ENCODE measurements around the gene UCMA. TPM values are rescaled to one million over a fixed set of nuclear protein-coding genes. Genes with fewer than 3 reads are reported as not detected.

UCMA gene
- total RNA-seq, 6 experiments from 2014 or later, result not detected

GRCh38 chr10:13270877-13271551, 36.8 kb upstream of the UCMA start:
- Mint-ChIP-seq H3K27ac (no peak overlapping the region), H3K9me3 (no peaks in the 10 kb centered on the region), H3K4me1 (ENCODE audit: low read depth) (peaks cover 23% of the 10 kb centered on the region), H3K27me3 (ENCODE audit: insufficient read depth) (peaks cover 14% of the 10 kb centered on the region), H3K36me3 (ENCODE audit: low read depth) (no peaks in the 10 kb centered on the region), H3K4me3 (no peak overlapping the region)
- TF ChIP-seq CTCF (IDR thresholded peaks at IDR 0.05), result no peak
- DNase-seq, result peak; percentile 5

GRCh38 chr10:13268841-13269240, 34.7 kb upstream of the UCMA start:
- H3K4me3 Mint-ChIP-seq, result no peak overlapping the region
- H3K9me3 Mint-ChIP-seq, result no peaks in the 10 kb centered on the region
- peaks cover 26% of the 10 kb centered on the region for H3K27me3 Mint-ChIP-seq (ENCODE audit: insufficient read depth)

GRCh38 chr10:13268310-13268709, 34.1 kb upstream of the UCMA start:
- DNase-seq, result no peak

More at GRCh38 chr10:13268841-13269240, 34.7 kb upstream of the UCMA start:
- no peak for DNase-seq
- H3K36me3 Mint-ChIP-seq (ENCODE audit: low read depth), result no peaks in the 10 kb centered on the region
- no peak overlapping the region for H3K27ac Mint-ChIP-seq
- TF ChIP-seq CTCF (IDR thresholded peaks at IDR 0.05), result no peak
- peaks cover 23% of the 10 kb centered on the region for H3K4me1 Mint-ChIP-seq (ENCODE audit: low read depth)

GRCh38 chr10:13263591-13263990, 29.4 kb upstream of the UCMA start:
- Mint-ChIP-seq H3K9me3 (no peaks in the 10 kb centered on the region), H3K27ac (no peak overlapping the region), H3K4me3 (no peak overlapping the region), H3K27me3 (ENCODE audit: insufficient read depth) (peaks cover 25% of the 10 kb centered on the region), H3K36me3 (ENCODE audit: low read depth) (no peaks in the 10 kb centered on the region), H3K4me1 (ENCODE audit: low read depth) (no peaks in the 10 kb centered on the region)
- no peak for TF ChIP-seq CTCF (IDR thresholded peaks at IDR 0.05)
- DNase-seq, result no peak

More at GRCh38 chr10:13268310-13268709, 34.1 kb upstream of the UCMA start:
- Mint-ChIP-seq H3K4me3 (no peak overlapping the region), H3K27ac (no peak overlapping the region), H3K9me3 (no peaks in the 10 kb centered on the region), H3K4me1 (ENCODE audit: low read depth) (peaks cover 23% of the 10 kb centered on the region), H3K36me3 (ENCODE audit: low read depth) (no peaks in the 10 kb centered on the region), H3K27me3 (ENCODE audit: insufficient read depth) (peaks cover 31% of the 10 kb centered on the region)
- TF ChIP-seq CTCF (IDR thresholded peaks at IDR 0.05), result no peak

- Mint-ChIP-seq H3K4me3 (no peak overlapping the region), H3K9me3 (no peaks in the 10 kb centered on the region), H3K4me1 (ENCODE audit: low read depth) (no peaks in the 10 kb centered on the region), H3K36me3 (ENCODE audit: low read depth) (no peaks in the 10 kb centered on the region), H3K27me3 (ENCODE audit: insufficient read depth) (peaks cover 26% of the 10 kb centered on the region), H3K27ac (no peak overlapping the region)
- DNase-seq, result no peak
- TF ChIP-seq CTCF (IDR thresholded peaks at IDR 0.05), result no peak
Measured at GRCh38 chr10:13262433-13262832, 28.3 kb upstream of the UCMA start.

Data from HFFc6 (cell line).